GM21825 (cell line): ENCODE results near the gene ECSCR.
"Not testable (repeated sequence)": the region's sequence is repeated elsewhere in the genome, so short reads cannot be mapped to it uniquely, and the experiment has no call there.

Source experiments
- ATAC-seq: cut with Tn5 transposase; IDR thresholded peaks from one replicate; pipeline ENCODE4 v1.9.1; 2021; ENCODE audit warnings: mild to moderate bottlenecking, moderate library complexity; ENCODE audit not compliant: unreplicated experiment

ECSCR gene

GRCh38 chr5:139462586-139463276 is at the start of gene ECSCR:
Gene ECSCR (minus strand): TSS chr5:139462743. CDS start chr5:139462670, 73 bp downstream.
- no peak for ATAC-seq

GRCh38 chr5:139504722-139505121 is 42.2 kb upstream of the ECSCR start:
- not testable (repeated sequence) for ATAC-seq

- ATAC-seq: not testable (repeated sequence)
Observed at GRCh38 chr5:139503879-139504278, 41.3 kb upstream of the ECSCR start.

GRCh38 chr5:139503036-139503817 is 40.7 kb upstream of the ECSCR start:
- not testable (repeated sequence) for ATAC-seq

GRCh38 chr5:139501381-139501780 is 38.8 kb upstream of the ECSCR start:
- ATAC-seq: no peak

GRCh38 chr5:139495638-139496435 is 33.3 kb upstream of the ECSCR start:
- ATAC-seq: no peak

- no peak for ATAC-seq
Observed at GRCh38 chr5:139494832-139495231, 32.3 kb upstream of the ECSCR start.

GRCh38 chr5:139494256-139494655 is 31.7 kb upstream of the ECSCR start:
- no peak for ATAC-seq

GRCh38 chr5:139492700-139493192 is 30.2 kb upstream of the ECSCR start:
- no peak for ATAC-seq

GRCh38 chr5:139488260-139488659 is 25.7 kb upstream of the ECSCR start:
- no peak for ATAC-seq

GRCh38 chr5:139486201-139486600 is 23.7 kb upstream of the ECSCR start:
- ATAC-seq: no peak

- ATAC-seq: not testable (repeated sequence)
Observed at GRCh38 chr5:139482890-139483208, 20.3 kb upstream of the ECSCR start.

- ATAC-seq: no peak
Observed at GRCh38 chr5:139482050-139482889, 19.7 kb upstream of the ECSCR start, which contains the start of gene STING1. Gene STING1 (minus strand): TSS chr5:139482758. CDS start chr5:139481704, 1,054 bp downstream.

- no peak for ATAC-seq
Observed at GRCh38 chr5:139481580-139482049, 19.1 kb upstream of the ECSCR start.

GRCh38 chr5:139481122-139481533 is 18.6 kb upstream of the ECSCR start:
- no peak for ATAC-seq

- not testable (repeated sequence) for ATAC-seq
Observed at GRCh38 chr5:139479729-139480128, 17.2 kb upstream of the ECSCR start.

- not testable (repeated sequence) for ATAC-seq
Observed at GRCh38 chr5:139478657-139479423, 16.3 kb upstream of the ECSCR start.

GRCh38 chr5:139475865-139476617 is 13.5 kb upstream of the ECSCR start:
- no peak for ATAC-seq
